Right ventricle myocardium inferior (tissue), 1 donor: ENCODE data around the gene RFX2. TPM values are rescaled to one million over a fixed set of nuclear protein-coding genes. Genes with fewer than 3 reads are reported as not detected.
A peak's percentile ranks its signal among the peaks of the same experiment; 100 is the strongest.

Experiments used
- ATAC-seq: fragments of 200-7000 bp; cut with Tn5 transposase; one replicate; pipeline ENCODE4 v1.9.1; 2020; ENCODE audit warnings: mild to moderate bottlenecking, moderate library complexity
- DNase-seq: peaks from one replicate; pipeline ENCODE4 v3.0.0; 2021; ENCODE audit errors: missing footprints
- intact Hi-C: fragments of 100-400 bp; cut with DNase I; formaldehyde crosslinking; loops from one replicate; pipeline ENCODE4 v1.11.0; 2022
- total RNA-seq: library from RNA; stranded (reverse); fragmentation: NEBNext Ultra II Directional; extraction: Animal tissue kit (Norgen Biotek cat#: 25700); gene quantifications from one replicate; pipeline ENCODE4 v1.2.1, GENCODE V29; 2021
- donor health status: DM: no; HTN: yes; CAD: no; lungs with severe emphysema.

RFX2 gene
- total RNA-seq, 1 donor from 2014 or later, result 5.4 TPM

DNA sequence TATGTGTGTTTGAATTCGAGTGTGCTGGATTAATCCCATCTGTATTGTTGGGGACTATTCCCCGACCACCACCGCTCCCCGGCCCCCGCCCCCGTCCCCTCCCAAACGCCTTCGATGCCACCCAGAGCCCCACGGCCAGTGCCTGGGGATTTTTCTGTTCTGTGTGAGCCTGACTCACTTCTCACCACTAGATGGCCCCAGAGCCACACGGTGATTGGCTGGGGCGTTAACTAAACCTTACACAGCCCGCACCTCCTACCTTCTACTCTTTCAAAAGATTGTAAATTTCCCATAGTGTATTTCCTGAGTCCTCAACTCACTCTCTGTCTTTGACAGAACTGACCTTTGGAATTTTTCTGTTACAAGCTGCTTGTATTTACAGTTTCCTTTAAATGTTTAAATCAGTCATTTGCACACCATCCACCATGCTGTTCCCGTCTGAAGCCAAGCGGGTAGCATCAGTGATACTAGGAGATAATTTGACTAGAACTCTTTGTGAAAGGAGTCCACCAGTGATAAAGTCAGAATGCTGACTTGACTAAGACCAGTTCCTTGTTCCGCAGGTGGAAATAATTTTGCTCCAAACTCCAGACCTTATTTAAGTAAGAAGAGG is 61.4 kb downstream of the RFX2 start:
- ATAC-seq (peak; percentile 97), DNase-seq (peak; percentile 88)
- intact Hi-C loops, result loop anchor here (1.0 to 10.0 kb wide), 3 partner anchors 76 to 252 kb away; no protein-coding TSS in a partner anchor

DNA sequence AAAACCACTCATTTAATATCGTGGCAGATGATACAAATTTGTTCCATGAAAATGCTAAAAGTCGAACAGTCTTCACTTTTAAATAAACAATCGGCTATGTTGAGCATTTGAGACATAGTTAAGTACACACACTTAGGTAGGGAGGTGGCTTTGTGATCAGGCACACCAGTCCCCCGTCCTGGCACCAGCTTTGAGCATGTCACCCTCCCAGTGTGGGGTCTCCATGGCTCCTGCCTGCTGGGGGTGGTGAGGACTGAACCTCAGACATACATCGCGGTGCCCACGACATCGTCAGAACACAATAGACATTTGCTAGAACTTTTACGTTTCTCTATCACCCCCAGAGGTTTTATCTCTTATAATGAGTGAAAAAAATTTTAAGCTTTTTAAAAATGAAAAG is 62.0 kb downstream of the RFX2 start:
- no peak for DNase-seq
- no peak for ATAC-seq
- intact Hi-C loops, result loop anchor here (1.0 to 10.0 kb wide), 3 partner anchors 77 to 252 kb away; no protein-coding TSS in a partner anchor

DNA sequence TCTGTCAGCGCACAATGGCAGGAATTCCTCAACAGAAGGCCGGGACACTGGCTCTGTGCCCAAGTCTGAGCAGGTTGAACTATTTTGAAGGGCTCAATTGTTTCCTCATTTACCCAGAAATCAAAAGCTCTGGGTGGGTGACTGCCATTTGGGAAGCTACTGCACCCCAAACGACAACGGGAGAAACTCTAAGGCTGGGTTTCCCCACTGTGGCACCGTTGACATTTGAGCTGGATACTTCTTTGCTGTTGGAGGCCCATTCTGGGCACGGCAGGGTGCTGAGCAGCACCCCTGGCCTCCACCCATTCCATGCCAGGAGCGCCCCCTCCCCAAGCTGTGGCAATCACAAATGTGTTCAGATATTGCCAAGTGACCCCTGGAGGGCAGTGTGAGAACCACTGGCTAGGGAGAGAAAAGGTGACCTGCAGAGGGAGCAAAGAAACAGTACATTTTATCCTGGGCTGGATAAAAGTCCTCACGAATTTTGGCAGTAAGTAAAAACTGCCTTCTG is 62.5 kb downstream of the RFX2 start:
- intact Hi-C loops, result loop anchor here (1.0 to 10.0 kb wide), 3 partner anchors 78 to 253 kb away; no protein-coding TSS in a partner anchor
- ATAC-seq (no peak), DNase-seq (no peak)

DNA sequence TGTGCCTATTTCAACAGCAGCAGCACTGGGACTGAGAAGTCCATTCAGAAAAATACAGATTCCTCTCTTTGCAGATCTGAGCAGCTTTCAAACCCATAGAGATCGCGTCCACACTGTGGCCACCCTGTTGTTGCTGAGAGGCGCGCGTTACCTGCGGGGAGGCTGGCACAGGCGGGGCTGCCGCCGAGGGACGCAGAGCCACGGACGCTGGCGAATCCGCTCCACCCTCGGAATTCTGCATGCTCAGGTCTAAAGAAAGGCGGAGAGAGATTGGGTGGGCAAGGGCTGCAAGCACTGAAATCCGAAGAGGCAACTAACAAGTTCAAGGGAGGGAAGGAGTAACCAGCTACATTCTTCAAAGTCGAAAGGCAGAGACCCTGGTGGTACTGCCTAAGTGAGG is 63.0 kb downstream of the RFX2 start:
- intact Hi-C loops, result loop anchor here (10.0 kb wide), 1 partner anchor 168 kb away; no protein-coding TSS in a partner anchor
- DNase-seq, result no peak
- ATAC-seq, result no peak

DNA sequence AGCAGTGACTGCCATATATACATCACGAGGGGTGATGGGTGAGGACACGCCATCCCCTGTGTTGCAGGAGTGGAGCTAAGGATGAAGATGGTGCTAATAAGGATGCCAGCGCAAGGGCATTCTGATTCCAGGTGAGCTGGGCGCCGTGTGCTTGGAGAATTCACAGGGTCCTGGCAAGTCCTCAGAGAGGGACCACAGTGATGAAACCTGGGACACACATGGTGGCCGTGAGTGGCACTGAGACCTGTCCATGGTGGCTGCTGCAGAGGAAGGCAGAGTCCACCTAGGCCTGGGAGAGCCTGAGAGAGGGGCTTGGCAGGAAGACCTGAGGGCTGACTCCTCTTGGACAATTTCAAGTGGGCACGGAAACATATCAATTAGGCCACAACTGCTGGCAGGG is 65.2 kb downstream of the RFX2 start:
- no peak for DNase-seq
- intact Hi-C loops, result loop anchor here (10.0 kb wide), 1 partner anchor 170 kb away; no protein-coding TSS in a partner anchor
- ATAC-seq, result no peak

DNA sequence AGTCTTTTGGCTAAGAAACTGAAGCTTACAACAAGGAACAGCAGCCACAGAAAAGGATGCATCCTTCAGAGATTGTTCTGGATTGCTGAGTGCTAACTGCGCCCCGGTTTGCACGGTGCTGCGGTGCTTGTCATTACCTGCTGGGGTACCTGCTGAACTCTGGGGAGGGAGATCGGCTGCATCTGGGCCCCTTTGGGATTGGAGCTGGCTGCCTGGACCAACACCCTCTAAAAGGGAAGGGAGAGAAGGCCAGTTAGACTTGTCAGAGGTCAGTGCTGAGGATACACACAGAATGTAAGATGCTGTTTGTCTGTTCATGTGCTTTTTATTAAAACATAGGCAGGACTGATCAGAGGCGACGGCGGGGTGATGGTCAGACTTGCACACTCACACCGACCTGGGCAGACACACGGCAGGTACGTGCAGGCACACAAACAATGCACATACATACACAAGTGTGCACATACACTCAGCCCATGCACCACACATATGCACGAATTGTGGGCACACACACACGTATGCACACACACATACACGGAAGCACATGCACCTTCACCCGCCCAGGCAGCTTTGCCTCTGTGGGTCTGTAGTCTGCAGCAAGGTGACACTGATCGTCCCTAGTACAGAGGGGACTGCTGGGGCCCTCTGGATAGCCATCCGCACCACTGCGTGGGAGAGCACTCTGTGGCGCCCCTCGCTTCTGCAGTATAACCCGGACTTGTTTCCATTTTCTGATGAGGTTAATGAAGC is 66.1 kb downstream of the RFX2 start:
- ATAC-seq, result no peak
- intact Hi-C loops, result loop anchor here (10.0 kb wide), 1 partner anchor 171 kb away; no protein-coding TSS in a partner anchor
- no peak for DNase-seq

DNA sequence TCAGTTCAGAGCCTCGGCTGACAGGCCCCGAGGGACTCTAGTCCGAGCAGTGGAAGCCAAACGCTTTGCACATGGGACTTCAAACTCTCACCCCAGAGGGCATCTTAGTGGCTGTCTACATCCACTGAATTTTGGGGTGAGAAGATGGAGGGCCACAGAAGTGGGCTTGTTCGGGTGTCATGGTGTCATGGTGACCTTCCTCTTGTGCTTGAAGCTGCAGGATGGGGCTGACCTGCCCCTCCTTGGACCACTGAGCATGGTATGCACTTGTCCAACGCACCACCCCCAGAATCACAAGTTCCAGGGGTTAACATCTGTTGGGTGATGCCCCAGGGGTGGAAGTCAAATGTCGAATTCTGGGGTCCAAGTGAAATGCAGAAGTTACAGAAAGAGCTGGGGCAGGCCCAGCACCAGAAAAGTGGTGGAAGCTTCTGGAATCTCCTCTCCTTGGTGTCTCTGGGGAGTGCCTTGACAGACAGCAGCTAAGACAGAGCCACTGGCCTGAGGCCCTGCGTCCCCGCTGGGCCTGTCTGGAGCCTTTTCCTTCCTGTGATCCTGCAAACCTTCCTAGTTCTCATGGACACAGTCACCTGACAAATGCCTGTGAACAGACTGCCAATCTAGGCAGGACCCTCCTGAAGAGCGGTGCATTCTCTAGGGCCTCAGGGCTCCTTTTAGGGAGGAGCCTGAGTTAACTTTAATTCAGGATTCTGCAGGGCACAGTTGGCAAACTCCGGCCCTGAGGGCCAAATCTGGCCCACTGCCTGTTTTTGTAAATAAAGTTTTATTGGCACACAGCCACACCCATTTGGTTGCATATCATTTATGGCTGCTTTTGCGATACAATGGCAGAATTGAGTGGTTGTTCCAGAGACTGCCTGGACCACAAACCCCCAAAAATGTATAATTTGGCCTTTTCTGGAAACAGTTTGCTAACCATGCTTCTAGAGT is 67.2 kb downstream of the RFX2 start:
- intact Hi-C loops, result loop anchor here (10.0 kb wide), 1 partner anchor 172 kb away; no protein-coding TSS in a partner anchor
- no peak for ATAC-seq
- DNase-seq, result no peak

DNA sequence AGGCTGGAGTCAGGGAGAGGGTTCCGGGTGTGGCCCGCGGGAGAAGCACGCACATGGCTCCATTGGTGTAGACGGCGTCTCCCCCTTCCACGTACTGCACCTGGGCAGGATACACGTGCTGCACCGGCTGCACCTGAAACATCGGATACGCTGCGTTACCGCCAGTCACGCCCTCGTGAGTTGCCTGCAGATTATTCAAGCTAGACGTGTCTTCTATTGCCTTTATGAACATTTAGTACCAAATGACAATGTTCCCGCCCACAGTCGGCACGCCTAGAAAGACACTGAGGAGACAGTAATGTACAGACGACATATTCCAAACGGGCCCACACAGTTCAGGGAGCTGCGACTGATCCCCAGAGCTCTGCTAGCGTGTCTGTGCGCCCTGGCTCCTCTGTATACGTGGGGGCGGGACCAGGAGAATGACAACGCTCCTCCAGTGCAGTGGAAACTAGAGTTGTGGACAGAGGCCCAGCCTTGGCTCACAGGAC is 68.3 kb downstream of the RFX2 start:
- DNase-seq, result no peak
- intact Hi-C loops, result loop anchor here (10.0 kb wide), 1 partner anchor 173 kb away; no protein-coding TSS in a partner anchor
- no peak for ATAC-seq

DNA sequence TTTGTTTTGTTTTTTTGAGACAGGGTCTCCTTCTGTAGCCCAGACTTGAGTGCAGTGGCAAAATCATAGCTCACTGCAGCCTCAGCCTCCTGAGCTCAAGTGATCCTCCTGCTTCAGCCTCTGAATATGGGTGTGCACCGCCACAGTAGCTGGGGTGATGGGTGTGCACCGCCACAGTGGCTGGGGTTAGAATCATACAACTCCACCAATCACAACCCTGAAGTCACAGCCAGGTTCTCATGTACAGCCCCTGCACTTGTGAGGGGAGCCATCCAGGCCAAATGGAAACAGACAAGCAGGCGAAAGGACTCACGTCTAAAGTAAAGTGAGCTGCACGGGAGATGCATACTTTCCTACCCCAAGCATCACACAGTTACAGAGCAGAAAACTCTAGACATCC is 69.2 kb downstream of the RFX2 start:
- intact Hi-C loops, result loop anchor here (10.0 kb wide), 1 partner anchor 174 kb away; no protein-coding TSS in a partner anchor
- ATAC-seq, result no peak
- DNase-seq, result no peak

DNA sequence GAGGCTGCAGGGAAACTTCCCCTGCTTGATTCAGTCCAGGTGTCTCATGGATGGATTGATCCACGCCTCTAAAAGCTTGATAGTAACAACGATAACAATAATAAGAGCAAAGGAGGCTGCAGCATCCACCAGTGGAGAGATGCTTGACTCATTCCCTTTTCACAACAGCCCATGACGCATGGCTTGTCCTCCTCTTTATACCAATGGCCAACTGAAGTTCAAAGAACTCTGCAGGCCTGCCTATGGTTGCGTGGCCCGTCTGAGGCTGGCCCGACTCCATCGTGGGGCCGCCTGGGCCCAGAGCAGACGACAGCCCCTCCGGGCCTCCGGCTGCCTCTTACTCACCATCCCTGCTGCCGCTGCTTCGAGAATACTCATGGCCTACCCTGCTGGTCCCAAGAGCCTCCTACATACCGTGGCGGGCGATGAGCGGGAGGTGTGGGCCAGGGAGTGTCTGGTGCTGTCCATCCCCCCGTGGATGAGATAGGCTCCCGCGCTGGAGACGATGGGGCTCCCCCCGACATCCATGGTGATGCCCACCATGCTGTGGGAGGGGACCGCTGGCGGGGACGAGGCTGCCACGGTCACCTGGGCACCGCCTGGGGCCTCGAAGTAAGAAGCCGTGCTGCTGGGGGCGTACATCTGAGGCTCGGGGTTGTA is 70.6 kb downstream of the RFX2 start:
- intact Hi-C loops, result loop anchor here (10.0 kb wide), 1 partner anchor 175 kb away; no protein-coding TSS in a partner anchor
- DNase-seq (no peak), ATAC-seq (no peak)

DNA sequence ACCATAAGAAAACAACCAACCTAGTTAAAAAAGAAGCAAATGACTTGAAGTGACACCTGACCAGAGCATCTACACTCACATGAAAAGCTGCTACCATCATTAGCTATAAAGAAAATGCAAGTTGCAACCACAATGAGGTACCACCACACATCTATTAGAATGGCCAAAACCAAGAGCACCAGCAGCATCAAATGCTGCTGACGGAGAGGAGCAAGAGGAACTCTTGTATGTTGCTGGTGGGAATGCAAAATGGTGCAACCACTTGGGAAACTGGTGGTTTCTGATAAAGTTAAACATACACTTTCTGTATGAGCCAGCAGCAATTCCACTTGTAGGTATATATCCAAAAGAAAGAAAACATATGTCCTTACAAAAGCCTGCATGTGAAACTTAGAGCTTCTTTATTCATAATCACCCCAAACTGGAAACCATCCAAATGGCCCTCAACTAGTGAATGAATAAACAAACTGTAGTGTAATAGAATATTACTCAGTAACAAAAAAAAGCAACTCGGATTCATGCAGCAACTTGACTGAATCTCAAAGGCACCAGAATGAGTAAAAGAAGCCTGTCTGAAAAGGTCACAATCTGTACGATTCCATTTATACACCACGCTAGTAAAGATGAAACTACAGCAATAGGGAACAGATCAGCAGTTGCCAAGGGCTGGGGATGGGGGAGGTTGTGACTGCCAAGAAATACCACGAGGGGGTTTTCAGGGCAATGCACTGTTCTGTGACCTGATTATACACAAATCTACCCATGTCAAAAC is 71.5 kb downstream of the RFX2 start:
- ATAC-seq (no peak), DNase-seq (no peak)
- intact Hi-C loops, result no loop called here

DNA sequence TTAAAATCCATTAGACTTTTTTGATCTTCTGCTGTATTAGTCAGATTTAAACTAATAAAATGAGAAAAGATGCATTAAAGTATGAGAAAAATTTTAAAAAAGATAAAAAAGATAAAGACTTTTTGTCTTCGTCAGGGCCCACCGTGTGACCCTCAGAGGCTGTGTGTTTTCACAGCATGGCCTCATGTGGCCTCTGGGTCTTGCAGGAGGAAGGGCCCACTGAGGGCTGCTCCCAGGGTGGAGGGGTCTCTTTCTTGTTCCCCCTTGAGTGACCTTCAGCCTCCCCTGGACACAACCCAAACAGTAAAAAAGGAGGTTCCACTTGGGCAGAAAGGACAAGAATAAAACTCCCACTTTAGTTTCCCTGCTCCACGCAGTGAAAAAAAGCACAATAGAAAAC is 75.3 kb downstream of the RFX2 start:
- intact Hi-C loops, result no loop called here
- ATAC-seq (no peak), DNase-seq (no peak)

DNA sequence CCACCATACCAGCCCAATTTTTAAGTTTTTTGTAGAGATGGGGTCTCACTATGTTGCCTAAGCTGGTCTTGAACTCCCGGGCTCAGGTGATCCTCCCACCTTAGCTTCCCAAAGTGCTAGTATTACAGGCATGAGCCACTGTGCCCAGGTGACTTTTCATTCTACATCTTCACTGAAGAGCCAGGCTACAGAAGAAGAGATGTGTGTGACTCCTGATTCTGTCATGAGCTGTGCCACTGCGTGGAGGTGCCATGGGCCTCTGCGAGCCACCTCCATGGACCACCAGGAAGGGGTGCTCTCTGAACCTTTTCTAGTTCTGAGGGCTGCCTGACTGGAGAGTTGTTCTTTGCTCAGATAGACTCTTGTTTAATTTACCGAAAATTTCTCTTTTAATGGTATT is 75.8 kb downstream of the RFX2 start:
- no peak for ATAC-seq

DNA sequence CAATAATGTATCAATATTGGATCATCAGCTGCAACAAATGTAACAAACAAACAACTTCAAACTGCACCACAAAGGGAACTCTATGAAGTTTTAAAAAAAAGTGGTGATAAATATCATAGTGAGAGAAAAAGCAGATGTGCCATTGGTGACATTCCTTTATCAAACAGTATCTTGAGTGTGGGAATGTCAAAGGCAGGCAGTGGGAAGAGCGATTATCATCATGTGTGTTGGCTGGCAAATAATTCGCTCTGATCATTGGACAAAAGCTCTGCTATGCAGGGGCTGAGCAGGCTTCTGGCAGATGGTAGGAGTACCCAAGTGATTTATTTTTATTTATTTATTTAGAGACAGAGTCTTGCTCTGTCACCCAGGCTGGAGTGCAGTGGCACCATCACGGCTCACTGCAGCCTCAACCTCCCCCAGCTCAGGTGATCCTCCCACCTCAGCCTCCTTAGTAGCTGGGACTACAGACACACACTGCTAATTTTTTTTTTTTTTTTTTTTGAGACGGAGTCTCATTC is 76.5 kb downstream of the RFX2 start:
- intact Hi-C loops, result no loop called here
- no peak for ATAC-seq
- no peak for DNase-seq

More for the DNA sequence above, 75.8 kb downstream of the RFX2 start:
- intact Hi-C loops, result no loop called here
- DNase-seq, result no peak

DNA sequence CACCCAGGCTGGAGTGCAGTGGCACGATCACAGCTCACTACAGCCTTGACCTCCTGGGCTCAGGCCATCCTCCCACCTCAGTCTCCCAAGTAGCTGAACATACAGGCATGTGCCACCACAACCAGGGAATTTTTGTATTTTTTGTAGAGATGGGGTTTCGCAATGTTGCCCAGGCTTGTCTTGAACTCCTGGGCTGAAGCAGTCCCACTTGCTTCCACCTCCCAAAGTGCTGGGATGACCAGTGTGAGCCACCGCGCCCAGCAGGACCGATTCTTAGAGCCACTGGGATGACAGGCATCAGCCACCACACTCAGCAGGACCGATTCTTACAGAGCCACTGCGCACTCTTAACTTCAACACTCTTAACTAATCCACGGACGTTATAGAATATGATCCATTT is 77.5 kb downstream of the RFX2 start:
- DNase-seq, result no peak
- intact Hi-C loops, result no loop called here
- ATAC-seq, result no peak

DNA sequence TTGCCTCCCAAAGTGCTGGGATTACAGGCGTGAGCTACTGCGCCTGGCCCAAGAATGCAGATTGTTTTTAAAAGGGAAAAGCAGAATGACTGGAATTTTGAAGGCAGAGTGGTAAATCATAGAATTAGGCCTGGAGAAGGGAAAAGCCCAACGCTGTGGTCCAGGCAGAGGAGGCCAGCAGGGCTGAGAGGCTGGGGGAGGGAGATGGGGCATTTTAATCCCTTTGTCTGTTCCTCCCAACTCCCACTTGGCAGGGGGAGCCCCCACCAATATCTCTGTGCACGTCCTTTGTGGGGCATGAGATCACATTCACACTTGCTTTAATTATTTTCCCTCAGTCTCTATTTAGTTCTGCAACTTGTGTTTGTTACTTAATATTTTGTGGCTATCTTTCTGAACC is 77.9 kb downstream of the RFX2 start:
- ATAC-seq (no peak), DNase-seq (no peak)
- intact Hi-C loops, result no loop called here

DNA sequence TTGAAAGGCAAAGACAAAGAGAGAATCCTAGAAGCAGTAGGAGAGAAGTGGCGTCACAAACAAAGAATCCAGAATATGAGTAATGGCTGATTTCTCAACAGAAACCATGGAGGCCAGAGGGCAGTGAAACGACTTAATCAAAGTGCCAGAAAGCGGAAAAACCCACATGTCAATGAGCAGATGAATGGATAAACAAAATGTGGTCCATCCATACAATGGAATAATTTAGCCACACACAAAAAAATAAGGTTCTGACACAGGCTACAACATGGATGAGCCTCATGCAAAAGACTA is 80.1 kb downstream of the RFX2 start:
- ATAC-seq, result no peak
- DNase-seq, result no peak
- intact Hi-C loops, result no loop called here
